Epidermal melanocyte (primary cell): ENCODE data around the gene TRIB2.

Experiments
- DNase-seq: peaks from one replicate; pipeline ENCODE4 v3.0.0; 2011; ENCODE audit warnings: low spot score; ENCODE audit not compliant: insufficient read length

TRIB2 gene

DNA sequence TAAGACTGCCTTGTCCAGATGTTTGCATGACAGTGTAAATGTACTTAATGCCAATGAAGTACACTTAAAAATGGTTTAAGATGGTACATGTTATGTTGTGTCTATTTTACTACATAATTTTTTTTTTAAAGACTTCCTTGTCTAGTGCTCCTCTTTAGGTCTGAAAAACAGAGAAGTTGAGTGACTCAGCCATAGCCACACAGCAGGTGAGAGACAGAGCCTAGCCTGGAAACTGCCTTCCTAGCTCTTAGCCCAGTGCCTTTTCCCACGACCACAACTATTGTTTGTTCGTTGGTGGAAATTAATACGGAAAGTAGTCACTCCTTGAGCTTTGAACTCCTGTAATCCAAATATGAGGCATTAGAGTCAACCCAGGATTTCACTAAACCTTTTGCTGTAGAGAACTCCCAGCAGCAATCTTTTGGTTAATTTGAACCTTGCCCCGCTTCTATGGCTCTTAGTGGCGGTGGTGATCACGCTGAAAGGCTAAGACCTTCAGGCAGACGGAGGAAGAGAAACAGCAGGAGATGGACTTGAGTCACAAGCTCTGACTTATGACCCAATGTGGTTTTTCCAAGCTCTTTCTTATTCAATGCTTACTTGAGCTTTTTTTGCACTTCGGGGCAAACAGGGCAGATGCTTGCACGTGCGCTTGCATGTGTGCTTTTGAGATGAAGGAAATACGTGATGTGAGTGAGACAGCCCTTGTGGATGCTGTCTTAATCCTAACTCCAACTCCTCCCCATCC is 21.2 kb downstream of the TRIB2 start:
- DNase-seq, result peak; percentile 69

DNA sequence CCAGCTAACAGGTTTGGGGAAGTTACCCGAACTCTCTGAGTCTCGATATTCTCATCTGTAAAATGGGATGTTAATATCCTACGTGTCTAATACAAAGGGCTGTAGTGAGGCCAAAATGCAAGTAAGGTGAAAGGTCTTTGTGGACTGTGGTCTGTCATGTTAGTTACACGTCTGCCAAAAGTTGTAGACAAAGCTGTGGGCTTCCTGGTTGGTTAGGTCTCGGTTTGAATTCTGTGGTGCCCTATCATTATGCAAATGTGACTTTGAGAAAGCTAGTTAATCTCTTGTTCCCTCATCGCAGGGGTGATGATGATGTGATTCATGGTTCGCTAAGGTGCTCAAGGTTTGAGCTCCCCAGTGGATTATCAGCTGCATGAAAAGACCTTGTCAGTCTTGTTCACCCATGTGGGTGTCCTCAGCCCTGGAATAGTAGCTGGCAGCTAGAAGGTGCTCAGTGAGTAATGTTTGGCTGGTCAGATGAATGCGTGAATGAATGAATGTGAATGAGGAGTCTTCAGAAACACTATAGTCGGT is 23.1 kb downstream of the TRIB2 start:
- no peak for DNase-seq

DNA sequence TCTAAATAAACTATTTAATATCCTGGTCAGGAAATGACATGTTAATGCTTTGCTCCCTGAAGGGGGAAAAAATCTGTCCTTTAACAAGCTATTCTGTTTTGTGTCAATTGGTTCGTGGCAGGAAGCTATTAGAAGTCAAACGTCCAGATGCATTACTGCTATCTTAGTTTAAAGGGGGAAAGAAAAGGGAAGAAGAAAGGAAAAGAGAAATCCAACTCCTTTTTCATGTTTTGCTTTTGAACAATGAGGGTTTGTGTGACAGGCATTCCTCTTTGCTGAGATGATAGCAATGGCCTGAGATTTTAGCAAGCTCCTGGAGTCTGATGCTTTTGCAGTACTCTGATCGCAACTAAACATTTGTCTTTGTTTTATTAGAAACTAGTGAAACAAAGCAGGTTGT is 24.6 kb downstream of the TRIB2 start:
- no peak for DNase-seq

DNA sequence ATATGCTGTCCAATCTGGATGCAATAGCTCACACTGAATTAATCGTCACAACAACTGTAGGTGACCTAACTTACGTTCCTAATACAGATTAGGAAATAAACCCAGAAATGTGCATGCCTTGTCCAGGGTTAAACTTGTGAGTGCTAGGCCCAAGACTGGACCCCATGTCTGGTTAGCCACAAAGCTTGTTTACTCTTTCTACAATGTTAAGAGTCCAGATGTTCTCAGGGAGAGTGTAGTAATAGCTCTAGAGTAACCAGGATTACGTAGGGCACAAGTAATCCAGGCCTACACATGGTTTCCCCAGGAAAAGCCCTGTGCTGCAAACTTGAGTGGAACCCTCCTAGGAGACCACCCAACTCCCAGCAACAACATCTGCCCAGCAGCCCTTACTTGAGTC is 26.2 kb downstream of the TRIB2 start:
- no peak for DNase-seq

DNA sequence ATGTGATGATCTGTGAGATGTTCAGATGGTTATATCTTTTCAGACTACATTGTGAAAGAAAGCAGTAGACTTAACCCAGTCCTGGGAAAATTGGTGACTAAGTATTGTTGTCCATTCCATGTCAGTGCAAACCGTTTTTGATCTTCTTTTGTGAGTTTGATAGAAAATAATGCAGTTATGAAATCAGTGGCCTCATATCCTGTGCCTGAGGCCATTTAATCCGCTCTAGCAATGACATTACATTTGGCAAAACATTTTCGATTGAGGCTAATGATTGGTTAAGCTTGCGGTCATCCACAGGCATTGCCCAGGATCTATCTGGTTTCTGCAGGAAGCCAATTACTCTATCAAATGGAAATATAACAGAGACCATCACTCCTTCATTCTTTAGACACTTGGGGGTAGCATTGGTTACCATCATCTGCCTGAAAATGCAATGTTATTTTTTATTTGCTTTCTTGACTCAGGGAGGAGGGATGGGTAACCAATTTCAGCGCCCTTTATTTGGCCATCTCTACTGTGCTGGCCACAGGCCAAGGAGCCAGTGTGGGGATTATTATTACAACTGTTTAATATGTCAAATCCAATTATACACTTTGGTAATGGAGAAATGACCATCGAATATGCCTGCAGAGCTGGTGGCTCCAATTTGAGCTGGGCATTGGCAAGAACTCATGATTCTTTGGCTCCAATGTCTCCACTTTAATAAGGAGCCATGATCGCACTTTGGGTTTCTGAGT is 33.6 kb downstream of the TRIB2 start:
- DNase-seq, result no peak

DNA sequence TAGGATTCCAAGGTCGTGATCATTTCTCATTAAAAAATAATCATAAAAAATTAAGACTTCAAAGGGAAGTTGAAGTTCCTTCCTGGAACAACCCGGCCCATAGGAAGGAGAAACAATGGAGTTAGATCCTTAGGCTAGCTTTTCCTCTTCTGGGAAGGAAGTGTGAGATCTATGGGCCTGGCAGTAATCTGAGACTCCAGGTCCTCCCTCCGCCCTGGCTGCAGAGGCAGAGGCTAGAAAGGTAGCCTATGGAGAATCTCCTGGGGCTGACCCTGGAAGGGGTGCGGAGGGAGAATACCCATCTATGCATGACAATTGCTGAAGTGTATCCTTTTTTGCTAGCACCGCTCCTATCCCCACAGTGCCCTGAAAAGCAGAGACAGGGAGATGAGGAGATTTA is 37.9 kb downstream of the TRIB2 start:
- no peak for DNase-seq

DNA sequence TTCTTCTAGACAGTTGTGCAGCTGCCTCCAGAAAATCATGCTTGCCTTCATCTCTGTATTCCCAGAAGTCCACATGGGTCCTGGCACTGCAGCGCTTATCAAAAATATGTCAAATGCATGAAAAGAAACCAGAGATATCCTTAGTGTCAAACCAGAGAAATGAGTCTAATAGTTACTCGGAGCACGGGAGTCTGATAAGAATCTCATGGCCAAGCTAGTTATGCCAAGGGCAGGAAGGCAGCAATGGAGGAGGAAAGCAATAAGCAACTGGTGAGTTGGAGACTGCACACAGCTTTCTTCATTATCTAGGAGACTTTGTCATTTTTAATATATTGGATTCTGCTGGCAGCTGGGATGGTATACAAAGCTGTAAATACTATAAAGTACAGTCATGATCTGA is 38.6 kb downstream of the TRIB2 start:
- no peak for DNase-seq

DNA sequence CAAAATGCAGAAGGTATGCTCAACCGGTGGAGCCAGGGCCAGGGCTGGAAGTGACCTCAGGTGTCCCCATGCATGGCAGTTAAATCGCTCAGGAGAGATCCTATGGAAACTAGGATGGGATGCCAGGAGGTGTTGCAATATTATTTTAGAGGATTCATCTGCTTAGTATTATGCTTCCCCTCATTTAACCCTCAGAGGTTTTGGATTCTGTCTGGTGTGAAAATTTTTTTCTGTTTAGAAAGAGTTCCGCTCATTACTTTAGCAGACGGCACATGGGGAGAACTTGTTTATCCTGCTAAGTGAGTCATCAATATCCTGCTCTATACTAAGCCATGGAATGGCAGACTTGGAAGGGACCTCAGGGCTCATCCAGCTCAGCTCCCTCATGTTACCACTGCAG is 42.5 kb downstream of the TRIB2 start:
- DNase-seq, result no peak

DNA sequence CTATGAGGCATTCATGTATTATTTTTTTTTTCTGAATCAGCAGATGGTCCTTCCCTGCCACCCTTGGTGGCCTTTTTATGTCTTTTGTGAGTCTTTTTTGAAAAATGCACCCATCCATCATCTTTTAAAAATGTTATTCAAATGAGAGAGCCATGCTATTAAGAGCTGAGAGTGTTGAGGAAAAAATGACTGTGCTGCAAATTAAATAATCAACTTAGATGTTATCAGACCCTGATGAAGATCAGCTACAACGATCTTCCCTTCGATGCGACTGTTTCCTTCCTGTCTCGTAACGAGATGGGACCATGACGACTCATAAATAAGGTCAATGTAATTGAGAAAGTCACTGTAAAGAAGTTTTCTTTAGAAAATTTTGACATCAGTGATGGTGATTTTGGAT is 44.4 kb downstream of the TRIB2 start:
- DNase-seq, result no peak

DNA sequence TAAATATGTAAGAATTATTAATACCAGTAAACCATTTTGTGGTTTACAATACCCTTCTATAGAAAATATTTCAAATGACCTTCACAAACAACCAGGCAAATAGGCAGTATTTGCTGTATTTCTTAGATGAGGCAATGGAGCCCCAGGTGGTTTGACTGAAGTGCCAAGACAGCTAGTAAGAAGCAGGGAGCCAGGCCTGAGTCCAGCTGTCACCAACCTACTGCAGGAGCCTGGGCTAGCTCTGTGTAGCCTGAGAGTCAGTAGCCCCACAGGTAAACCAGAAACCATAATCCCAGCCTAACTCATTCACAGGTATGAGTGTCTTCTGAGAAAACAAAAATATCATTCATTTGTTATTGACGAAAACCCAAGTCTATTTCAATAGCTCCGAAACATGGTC is 45.6 kb downstream of the TRIB2 start:
- no peak for DNase-seq

DNA sequence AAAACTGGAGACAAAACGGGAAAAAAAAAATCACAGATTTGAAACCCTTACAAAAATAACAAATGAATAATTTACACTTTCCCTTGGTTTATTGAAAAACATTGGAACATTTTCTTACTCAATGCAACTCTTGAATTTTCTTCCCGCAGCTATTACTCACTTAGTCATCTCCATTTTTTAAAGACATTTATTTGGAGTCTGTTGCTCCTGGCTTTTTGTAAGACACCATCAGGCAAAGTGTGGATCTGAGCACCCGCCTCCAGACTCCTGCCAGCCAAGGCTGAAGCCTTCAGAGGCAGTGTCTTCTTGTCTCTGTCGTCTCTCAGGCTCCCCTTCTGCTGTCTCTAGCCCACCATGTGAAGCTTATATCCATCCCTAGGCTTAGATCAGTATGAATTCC is 46.2 kb downstream of the TRIB2 start:
- DNase-seq, result no peak

DNA sequence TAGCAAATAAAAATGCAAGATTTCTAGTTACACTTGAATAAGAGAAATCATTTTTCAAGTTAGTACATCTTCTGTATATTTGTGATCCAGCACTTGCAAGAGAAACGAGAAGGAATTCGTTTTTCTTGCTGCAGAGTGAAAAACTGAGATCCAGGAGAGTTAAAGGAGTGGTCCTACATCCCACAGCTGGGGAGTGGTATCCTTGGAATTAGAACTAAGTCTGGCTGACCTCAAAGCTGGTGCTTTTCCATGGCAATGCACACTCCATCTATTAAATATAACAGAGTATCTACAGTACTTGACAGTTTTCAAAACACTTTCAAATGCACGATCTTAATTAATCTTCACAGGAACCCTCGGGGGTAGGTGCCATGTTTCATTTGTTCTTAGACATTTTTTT is 46.8 kb downstream of the TRIB2 start:
- DNase-seq, result no peak

DNA sequence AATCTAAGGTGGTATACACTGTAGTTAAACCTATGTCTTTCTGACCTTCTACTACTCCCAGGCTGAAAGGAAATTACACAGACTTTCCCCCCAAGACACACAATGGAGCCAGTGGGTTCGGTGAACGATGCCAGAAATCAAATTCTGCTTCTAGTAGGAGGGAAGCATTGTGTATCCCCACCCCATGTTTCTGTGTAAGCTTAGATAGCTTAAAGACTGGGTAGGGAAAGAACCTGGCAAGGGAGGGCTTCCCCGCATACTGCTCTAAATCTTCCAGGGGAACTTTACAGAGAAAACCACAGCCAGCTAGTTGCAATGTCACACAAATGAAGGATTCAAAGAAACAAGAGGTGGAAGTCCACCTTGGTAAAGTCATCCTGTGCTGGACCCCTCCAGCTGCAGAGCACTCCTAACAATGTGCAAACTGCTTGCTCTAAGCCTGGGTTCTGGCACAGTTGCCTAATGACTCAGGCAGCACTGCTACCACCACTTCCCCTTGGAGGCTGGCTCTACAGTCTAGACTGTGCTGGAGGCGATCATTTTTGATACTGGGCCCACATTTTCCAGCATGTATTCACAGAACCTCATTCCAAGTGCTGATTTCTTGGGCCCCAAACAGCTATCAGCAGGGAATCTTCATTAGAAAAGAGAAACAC is 47.5 kb downstream of the TRIB2 start:
- no peak for DNase-seq

DNA sequence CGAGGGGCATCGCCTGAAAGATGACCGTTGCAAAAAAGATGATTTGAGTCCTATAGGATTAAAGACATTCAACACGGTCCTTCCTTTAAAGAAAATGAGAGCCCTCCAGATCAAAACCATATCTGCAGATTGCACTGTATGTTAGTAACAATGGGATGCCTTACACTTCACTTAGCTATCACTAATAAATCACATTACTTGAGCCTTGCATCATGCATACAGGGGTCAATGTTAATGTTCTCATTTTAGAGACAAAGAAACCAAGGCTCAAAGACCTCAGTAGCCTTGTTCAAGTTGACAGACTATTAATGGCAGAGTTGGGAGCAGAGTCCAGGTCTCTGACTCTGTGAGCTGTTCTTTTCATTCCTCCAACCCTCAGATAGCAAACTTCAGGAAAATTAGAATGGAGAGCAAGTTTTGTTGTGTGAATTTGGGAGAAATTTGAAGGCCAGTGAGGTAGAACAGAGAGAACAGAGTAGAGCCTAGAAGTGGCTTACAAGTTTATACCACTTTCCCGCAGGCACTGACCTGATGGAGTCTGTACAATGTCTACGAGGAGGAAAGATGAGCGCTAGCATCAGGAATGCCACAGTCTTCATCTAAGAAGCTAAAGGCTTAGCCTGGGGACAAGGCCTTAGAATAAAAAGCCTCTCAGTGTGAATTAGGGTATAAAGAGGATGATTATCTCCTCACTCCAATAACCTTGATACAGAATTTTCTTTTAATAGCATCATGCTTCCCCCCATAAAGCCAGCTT is 48.3 kb downstream of the TRIB2 start:
- DNase-seq, result no peak

DNA sequence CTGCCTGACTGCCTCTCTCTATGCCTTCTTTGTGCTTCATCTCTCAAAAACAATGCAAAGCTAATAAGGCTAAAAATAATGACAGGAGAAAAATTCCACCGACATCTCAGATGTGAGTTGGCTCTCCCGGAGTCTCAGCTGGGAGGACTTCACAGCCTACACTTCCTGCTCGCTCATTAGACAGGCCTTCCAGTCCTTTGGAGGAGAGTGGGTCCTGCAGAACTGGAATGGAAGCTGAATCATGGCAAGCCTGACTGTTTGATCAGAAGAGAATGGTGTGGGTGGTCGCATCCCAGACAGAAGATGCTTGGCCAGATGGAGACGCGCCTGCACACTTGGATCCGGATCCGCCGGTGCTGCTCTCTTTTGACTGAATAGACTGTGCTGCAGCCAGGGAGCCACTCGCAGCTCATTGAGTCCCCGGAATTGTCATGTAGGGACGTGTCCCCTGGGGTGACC is 49.7 kb downstream of the TRIB2 start:
- no peak for DNase-seq

DNA sequence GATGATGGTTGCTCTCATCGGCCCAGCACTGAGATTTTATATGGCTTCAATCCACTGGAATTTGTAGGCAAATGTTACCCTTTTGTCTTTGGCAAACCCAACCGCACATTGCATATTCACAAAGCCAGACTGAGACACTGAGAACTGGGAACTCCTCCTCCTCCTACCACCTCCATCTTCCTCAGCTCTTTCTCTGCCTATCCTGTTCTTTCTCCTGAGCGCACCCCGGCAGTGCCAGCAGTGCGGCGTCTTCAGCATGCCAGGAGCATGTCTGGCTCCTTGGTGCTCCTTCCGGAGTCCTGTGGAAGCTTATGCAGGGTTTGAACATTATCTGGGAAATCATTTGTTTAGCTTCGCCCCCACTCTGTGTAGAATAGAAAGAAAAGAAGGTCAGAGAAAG is 50.8 kb downstream of the TRIB2 start:
- no peak for DNase-seq

DNA sequence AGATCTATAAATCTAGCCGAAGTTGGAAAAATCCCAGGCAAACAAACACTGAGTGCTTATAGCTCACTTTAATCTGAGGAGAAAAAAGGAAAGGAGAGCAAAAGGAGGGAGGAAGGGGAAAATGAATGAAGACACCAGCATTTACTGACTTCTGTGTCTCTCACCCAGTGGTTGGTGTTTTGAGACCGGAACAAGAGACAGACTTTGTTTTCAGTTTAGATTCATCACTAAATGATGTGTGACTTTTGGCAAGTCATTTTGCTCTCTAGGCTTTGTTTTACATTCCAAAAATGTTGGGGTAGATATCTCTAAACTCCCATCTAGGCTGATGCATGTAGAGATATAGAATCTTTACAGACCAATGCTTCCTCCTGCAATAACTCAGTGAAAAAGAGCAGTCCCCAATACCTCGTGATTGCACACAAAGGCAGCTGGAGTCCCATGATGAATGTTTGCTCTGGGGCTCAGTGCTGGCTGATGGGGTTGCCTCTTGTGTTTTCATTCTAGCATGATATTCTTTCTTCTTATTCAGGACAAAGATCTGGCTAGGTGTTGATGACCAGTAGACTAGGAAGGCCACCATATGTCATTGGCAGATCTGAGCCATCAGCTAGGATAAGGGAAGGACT is 51.4 kb downstream of the TRIB2 start:
- no peak for DNase-seq

DNA sequence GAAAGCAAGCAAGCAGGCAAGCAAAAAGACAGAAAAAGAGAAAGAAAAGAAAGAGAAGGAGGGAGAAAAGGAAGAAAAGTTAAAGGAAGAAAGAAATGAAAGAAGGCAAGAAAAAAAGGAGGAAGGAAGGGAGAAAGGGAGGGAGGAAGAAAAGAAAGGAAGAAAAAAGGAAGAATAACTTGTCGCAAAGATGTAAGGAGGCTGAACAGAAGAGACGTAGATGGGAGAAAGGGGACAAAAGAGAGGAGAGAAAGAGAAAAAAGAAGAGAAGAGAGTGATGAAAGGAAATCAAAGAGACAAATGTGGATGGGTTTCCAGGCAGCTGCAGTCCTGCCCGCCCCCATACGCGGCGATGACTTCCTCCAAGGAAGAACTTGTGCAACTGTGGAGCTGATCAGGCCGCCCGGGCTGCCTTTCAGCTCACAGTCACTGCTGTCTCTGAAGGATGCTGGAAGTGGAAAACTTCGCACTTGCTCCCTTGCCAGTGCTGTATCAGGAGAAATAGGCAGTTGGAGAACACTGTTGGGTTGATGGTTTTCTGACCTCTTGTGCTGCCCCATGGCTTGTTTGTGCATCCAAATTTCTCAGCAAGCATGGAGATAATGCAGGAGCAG is 52.9 kb downstream of the TRIB2 start:
- DNase-seq, result no peak

DNA sequence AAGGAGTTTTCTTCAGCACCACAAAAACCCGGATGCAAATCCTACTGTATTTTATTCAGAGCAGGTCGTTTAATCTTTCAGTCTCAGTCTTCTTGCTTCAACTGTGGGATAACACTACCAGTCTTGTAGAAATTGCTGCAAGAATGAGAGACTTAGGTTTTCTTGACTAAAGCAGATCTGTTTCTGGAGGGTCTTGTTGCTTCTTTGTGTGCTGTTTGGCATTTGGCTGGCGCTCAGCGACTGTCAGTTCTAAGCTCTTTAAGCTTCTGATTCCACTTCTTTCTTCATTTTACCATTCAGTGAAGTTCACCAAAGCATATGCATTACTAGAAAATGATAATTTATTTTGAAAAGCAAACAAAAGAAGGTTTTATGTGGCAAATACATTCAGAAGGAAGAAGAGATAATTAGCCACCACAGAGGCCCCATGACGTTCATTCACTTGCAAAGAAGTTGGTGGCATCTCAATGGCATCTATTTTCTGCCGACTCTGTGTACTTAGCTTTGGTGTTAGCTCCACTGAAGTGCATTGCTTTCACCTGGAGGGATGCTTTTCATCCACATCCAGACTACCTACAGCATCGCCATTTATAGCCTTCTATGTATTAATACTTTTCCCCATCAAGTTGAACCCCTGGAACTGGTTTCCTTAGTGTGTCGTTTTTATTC is 53.7 kb downstream of the TRIB2 start:
- no peak for DNase-seq

DNA sequence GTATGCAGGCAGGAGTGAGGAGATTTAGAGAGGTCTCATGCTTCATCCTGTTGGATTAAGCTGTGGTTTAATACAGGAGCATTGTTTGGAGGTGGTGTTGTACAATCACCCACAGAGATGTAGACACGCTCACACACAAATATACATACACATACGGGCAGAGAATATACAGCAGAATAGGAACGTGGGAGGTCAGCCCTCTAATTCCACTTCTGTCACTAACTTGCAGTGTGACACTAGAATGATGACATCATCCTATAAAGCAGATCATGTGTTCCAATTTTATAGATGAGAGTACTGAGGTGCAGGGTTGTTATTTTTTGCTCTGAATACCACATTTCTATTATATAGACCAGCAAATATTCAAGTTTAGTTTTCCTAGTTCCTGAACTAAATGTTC is 54.4 kb downstream of the TRIB2 start:
- no peak for DNase-seq
